Stimulated activated naive CD8-positive, alpha-beta T cell treated with anti-CD3 and anti-CD28 coated beads, Interleukin-15, Interleukin-2, amounts not matched to agents 100 U/mL and 50 U/mL, for 24 hours (primary cell): ENCODE measurements around the gene TBC1D8.
A peak's percentile ranks its signal among the peaks of the same experiment; 100 is the strongest.

Experiments used
- ATAC-seq: fragments of 150-1000 bp; cut with Tn5 transposase; one replicate; pipeline ENCODE4 v1.10.0; 2021
- DNase-seq: peaks from one replicate; pipeline ENCODE4 v3.0.0; 2021

The TBC1D8 gene

DNA sequence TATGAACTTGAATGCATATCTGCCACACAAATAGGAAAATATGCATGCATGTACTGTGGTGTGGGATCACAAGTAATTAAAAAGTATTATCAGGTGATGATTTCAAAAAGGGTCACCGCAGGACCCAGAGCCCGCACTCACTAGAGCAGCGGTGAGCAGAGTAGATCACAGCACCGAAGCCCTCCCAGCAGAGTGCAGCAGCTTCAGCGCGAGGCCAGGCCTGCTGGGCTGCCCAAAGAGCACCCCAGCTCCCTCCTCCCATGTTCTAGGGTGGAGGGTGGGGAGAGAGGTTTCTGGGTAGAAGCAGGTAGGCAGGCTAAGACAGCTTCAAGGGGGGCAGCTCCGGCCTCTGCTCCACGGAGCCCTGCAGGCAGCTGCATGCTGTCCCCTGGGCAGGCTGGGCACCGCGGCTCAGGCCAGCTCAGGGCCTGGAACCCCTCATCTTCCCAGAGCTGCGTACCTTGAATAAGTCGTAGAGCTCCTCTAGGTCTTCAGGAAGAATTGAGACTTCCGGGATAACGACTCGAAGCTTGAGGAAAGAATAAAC lies 124.2 kb downstream of the TBC1D8 start:
- no peak for DNase-seq
- no peak for ATAC-seq

DNA sequence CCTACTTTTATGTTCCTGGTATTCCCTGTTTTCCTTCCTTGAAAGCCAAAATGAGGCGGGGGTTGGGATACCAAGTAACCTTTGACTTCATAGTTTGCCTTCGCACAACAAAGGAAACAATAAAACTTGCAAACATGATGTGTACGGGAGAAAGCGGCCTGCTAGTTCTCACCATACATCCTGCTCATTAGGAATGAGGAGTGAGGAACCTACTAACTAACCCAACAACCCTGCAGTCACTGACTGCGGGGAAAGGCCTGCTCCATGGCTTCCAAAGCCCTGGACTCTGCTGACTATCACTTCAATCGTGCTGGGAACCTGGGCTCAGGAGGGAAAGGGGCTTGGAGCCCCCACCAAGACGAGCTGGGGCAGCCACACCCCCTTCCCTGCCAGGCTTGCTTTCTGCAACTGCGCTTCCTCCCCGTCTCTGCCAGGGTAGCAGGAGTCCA lies 124.9 kb downstream of the TBC1D8 start:
- ATAC-seq (no peak), DNase-seq (no peak)

- DNase-seq, result no peak
- no peak for ATAC-seq
These were observed 125.6 kb downstream of the TBC1D8 start for GRCh38 chr2:101025561-101025960.

DNA sequence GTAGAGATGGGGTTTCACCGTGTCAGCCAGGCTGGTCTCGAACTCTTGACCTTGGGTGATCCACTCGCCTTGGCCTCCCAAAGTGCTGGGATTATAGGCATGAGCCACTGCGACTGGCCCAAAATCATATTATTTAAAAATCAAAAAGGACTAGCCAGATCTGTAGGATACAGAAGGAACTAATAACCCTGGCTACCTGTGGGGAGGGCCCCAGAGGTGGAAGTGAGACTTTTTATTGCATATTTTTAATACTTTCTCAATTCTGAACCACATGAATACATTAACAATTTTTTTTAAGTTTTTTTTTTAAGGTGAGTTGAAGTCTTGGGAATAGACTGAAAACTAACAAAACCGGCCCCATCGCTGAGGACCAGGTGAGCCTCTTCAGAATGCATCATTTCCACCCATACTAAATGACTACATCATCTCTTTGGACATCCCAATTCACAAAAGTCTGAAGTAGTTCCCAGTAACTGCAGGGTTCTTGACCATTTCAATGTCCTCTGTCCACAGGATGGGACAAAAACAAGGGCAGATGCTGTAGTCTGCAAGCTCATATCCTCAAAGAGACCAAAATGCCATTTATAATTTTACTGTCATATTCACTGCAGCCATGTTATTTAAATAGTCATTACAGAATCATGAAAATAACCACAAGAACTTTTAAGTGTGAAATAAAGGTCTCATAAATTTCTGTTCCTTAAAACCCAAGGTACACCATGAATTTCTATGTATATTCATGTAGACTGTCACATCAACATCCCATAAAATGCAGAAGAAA lies 127.7 kb downstream of the TBC1D8 start:
- ATAC-seq, result no peak

GRCh38 chr2:101022221-101022620 lies 129.0 kb downstream of the TBC1D8 start:
- no peak for DNase-seq
- no peak for ATAC-seq

More for the DNA sequence above, 127.7 kb downstream of the TBC1D8 start:
- no peak for DNase-seq

DNA sequence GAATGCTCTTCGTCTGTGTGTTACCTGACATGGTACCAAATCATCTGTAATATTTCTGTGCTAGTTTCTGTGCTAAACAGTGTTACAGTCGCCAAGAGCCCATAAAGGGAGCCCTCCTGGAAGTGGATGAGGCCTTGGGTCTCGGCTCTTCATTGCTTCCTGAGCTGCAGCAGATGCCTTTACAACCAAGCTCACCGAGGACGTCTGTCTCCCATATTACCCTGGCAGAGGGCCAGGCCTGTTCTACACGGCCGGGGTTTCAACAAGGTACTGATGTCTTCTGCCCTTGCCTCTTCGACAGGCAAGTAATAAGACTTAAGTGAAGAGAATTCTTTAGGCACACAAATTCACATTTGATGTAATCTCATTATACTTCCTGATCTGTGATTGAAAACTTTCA lies 132.2 kb downstream of the TBC1D8 start:
- ATAC-seq (no peak), DNase-seq (no peak)

DNA sequence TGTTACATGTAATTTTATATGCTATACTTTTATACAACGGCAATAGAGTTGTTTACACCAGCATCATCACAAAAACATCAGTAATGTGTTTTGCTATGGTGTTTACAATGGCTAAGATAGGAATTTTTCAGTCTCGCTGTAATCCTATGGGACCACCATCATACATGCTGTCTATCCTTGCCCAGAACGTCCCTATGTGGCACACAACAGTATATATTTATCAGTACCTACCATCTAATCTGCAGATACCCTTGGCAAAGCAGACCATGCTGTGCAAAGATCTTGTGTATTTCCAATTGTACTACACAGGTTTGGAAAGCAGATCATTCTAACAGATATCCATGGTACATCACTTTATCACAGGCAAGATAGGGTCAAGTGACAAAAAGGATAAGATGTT lies 133.8 kb downstream of the TBC1D8 start:
- ATAC-seq (no peak), DNase-seq (no peak)

DNA sequence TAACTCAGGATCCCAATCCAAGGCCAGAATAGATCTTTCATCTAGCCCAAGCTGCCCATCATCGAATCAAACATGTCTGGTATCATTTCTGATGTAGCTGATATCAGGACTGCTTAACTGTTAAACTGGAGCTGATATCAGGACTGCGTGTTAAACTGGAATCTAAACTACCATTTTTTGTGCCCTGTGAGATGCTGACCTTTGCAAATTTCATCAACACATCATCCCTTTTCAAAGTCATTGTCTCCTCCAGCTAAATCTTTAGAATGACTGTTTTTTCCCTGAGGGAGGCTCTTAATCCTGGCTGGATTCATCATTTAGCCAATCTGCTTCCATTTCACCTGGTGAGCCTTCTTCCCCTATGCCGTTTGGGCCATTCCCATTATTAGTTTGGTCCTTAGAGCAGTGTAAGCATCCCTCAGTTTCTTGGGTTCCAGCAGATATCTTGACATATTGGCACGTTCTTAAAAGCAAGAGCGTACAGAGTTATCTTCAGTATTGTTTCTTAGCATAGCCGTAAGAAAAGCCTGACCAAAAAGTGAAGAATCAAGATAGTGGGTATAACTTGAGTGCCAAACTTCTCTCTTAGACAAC lies 136.8 kb downstream of the TBC1D8 start:
- ATAC-seq (no peak), DNase-seq (no peak)

DNA sequence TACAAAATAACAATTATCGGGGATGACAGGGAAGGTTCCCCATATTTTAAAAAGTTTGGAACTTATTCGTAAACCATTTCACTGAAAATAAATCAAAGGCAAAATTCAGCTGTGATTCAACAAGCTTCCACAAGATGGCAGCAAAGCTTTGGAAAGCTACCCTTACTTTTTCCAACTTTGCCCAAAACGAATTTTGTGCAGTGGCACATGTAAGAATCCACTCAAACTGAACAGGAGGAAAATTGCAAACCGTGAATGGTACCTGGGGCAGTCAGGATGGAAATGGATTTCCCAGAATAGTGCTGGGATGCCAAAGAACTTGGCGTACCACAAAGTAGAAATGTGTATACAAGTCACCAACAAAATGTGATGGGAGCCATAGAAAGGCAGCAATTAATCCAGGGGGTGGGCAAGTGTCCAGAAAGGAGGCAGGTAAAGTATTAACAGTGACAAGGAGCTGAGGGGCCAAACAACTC lies 138.4 kb downstream of the TBC1D8 start:
- ATAC-seq (no peak), DNase-seq (peak; percentile 32)

DNA sequence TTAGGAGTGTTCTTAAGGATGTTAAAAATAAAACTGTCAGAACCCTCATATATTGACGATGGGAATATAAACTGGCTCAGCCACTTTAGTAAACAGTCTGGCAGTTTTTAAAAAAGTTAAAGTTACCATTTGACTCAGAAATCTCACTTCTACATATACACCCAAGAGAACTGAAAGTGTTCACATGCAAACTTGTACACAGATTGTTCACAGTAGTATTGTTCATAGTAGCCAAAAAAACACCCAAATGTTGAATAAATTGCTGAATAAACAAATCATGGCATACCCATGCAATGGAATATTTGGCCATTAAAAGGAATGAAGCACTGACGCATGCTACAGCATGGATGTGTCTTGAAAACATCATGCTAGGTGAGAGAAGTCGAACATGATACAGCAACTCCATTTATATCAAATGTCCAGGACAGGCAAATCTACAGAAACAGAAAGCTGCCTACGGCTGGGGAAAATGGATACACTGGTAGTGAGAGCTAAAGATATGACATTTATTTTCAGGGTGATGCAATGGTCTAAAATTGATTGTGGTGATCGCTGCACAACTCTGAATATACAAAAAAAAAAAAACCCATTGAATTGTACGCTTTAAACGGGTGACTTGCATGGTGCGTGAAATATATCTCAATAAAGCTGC lies 139.0 kb downstream of the TBC1D8 start:
- ATAC-seq (no peak), DNase-seq (no peak)

- no peak for DNase-seq
- ATAC-seq, result no peak
These were observed 140.0 kb downstream of the TBC1D8 start for GRCh38 chr2:101011152-101011551.

DNA sequence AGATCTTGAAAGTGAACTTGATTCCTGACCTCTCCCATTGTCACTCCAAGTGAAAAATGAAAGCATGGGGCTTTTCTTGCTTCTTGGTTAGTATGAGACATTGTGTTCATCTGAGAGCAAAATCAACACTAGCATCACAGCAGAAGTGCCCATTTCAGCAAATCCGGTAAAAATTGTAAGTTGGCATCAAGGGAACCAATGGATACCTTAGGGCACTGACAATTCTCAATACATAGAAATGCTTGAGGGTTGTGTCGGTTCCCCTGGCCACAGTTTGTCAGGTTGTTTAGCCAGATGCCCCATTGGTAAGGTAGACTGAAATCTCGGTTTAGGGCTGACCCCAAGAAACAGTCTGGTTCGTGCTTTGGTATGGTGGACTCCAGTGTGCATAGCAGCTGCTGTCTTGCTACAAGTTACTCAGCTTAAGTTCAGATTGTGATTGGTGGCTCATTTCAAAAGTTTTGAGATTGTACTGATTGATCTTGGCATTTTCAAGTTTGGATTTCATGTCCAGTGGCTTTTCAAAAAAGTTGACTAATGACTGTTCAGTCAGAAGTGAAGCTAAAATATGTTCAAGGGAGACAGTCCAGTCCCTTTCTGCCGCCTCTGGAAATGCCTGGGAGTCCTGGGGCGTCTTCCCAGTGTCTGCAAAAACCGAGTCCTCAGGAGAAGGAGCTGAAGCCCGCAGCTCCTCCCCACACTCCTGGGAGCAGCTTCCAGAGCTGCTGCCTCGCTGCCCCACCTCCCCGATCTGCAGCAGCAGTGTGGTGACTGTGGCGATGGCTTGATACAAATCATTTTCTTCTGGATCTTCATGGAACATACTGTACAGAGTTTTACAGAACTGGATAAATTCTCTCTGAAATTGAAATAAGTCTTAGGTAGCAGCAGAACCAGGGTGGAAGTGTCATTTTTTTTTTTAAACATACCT lies 143.5 kb downstream of the TBC1D8 start:
- peak; percentile 10 for DNase-seq
- ATAC-seq, result no peak

DNA sequence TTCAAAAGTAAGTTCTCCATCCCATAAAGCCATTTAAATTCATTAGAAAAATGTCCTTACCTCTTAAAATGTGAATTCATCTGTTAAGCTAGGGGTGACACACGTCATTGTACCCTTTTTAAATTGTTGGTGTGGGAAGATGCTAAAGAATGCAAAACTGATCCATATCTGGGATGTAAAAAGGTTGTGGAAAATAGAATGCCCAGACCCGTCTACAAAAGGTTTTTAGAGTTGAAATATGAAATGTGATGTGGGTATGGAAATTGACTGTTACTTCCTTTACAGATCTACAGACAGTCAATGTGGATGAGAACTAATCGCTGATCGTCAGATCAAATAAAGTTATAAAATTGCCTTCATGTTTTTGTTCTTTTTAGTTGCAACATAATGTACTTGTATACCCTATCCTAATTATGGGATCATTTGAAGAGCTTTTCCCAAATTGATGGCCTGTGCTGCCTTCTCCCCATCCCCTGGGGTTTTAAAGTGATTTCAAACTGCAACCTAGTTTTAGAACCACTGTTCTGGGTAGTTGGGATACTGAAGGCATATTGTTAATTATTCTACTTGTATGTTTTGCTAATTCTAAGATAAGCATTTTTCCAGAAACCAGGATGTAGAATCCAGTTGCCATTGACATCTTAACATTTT lies 145.0 kb downstream of the TBC1D8 start:
- no peak for ATAC-seq
- no peak for DNase-seq

DNA sequence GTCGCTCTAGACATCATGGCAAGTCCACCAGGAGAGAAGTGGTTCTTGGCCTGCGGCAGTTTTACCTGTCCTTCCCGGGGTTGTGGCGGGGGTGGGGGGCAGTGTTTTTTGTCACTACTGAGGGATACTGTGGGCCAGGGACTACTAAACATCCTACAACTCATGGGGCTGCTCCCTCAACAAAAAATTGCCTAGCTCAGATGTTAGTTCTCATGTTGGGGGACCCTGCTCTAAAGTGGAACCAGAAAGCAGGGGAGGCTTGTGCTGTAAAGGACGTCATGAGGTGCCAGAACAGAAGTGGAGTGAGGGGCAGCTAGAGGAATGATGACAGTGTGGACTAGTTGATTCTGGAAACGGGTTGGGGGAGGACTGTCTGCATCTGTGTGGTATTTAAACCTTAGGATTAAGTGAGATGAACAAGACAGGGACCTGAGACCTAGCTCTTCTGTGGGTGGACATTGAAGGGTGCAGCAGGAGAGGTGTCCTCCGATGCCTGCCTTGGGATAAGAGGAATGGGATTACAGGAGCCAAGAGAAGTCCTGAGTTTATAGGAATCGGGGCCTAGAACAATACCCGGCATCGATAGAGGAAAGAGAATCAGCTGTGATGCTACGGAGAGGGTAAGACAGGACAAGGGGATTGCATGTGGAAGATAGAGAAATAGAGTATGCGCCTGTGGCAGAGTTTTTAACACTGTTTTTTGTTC lies 146.4 kb downstream of the TBC1D8 start:
- ATAC-seq, result no peak
- DNase-seq, result no peak

GRCh38 chr2:101003278-101003775 lies 147.9 kb downstream of the TBC1D8 start:
- ATAC-seq, result no peak
- no peak for DNase-seq

- ATAC-seq, result no peak
- DNase-seq, result no peak
These were observed 148.5 kb downstream of the TBC1D8 start for GRCh38 chr2:101002562-101003277.

- ATAC-seq, result peak; percentile 91
- DNase-seq, result peak; percentile 97
These were observed 149.3 kb downstream of the TBC1D8 start, which contains the start of gene RPL31 for GRCh38 chr2:101001691-101002561. Gene RPL31 (plus strand): TSS chr2:101002289. CDS start chr2:101002702, 413 bp downstream.

GRCh38 chr2:100999995-101000394 lies 151.2 kb downstream of the TBC1D8 start:
- no peak for ATAC-seq
- DNase-seq, result no peak

DNA sequence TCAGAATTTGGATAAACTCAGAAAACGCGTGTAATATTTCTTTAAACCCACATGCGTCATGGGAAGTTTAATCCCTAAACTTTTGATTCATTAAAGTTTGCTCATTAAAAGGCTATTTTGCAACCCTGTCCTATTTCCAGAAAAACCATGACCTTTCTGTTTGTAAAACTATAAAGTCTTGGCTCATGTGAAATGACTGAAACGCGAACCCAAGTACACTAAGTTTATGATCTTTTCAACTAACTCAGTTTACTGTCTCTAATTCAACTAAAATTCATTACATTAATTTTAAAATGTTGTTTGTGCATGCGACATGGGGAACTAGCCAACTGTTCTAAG lies 153.0 kb downstream of the TBC1D8 start:
- no peak for DNase-seq
- no peak for ATAC-seq
